GM19463 (cell line): Measurements from ENCODE around the gene RAD51B.
A peak's percentile ranks its signal among the peaks of the same experiment; 100 is the strongest.

Experiments
- ATAC-seq: cut with Tn5 transposase; IDR thresholded peaks from one replicate; pipeline ENCODE4 v1.9.1; 2021; ENCODE audit warnings: mild to moderate bottlenecking, moderate library complexity; ENCODE audit not compliant: unreplicated experiment

Gene RAD51B

DNA sequence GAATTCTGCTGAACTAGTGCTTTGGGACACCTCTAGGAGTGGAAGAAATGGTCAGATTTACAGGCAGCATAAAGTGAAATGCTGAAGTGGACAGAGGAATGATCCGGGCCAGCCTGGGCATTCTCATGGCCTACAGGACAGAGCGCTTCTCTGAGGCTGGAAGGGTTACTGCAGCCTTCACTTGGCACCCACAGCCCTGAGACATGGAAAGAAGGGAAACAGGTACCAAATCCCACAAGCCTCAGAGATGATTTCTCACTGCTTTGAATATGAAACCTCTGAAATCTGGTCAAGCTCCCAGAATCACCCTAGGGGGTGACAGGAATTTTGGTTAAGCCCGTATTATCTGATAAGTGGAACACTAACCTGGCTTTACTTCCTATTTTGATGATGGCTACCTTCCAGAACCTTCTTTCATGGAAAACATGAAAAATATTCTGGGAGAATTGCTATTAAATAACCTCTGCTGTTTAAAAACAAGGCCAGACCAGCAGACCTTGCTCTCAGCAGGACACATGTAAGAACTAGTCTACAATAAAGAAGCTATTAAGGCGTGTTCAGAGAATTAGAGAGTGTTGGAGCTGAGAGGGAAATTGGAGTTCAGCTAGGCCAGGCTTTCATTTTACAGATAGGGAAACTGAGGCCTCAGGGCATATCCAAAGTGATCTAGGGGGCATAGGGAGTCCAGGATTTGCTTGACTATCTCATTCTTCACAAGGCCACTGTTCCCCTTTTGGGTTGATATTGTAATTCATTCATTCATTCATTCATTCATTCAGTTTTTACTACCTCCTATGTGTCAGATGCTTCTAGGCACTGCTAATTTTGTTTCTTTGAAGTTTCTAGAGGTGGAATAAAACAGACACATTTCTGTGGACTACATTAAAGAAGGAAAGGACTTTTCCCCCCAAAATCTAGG lies 691.8 kb downstream of the RAD51B start:
- no peak for ATAC-seq

DNA sequence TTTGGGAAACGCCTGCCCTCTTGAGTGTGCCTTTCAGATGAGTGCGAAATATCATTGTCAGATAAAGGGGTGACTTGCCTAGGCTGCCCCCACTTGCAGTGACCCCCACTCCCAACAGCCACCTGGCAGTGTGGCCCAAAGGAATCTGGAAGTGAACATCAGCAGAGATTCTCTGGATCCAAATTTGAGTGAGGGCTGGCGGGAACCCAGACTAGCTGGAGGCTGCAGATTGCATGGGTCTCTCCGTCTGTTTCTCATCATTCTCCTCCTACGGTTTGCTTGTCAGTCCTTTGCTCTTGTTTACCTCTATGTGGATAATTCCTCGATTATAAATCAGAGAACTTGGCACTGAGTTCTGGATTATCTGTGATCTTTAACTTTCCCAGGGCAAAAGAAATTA lies 692.5 kb downstream of the RAD51B start:
- ATAC-seq = no peak

DNA sequence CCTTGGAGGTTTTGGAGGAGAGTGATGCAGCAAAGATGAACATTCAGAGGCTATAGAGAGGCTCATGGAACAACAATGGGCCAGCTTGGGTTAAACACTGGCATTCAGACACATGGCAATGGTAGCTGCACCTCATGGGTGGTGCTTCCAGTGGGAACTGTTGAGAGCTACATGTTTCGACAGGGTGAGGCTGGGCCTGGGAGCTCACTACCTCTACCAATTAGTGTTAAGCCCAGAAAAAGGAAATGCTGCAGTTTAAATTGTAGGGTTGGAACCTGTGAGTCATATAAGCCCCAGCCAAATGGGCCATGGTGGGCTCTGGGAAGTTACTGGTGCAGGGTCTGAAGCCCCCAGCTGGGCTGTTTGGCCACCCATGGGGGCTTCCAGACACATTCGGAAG lies 693.6 kb downstream of the RAD51B start:
- ATAC-seq = no peak

- ATAC-seq = peak; percentile 80
Measured at GRCh38 chr14:68513838-68514607, 694.4 kb downstream of the RAD51B start.

GRCh38 chr14:68514608-68515194 lies 695.1 kb downstream of the RAD51B start:
- ATAC-seq = no peak

GRCh38 chr14:68516342-68516741 lies 696.8 kb downstream of the RAD51B start:
- ATAC-seq = no peak

DNA sequence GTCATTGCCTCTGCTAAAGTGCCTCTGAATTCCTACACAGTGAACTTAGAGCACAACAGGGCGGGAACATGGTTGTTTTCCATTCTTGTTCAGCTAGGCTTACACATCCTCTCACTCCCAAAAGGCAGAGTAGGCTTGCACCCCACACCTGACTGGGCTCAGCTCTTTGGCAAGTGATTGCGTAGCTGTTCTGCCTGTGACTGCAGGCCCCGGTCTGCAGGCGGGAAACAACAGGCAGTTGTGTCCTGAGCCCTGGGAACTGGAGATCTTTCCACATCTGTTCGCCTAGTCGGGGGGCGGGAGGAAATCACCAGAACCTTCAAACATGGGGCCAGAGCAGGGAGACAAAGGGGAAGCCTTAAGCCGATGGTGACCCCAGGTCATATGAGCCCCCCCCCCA lies 698.6 kb downstream of the RAD51B start:
- ATAC-seq = no peak

DNA sequence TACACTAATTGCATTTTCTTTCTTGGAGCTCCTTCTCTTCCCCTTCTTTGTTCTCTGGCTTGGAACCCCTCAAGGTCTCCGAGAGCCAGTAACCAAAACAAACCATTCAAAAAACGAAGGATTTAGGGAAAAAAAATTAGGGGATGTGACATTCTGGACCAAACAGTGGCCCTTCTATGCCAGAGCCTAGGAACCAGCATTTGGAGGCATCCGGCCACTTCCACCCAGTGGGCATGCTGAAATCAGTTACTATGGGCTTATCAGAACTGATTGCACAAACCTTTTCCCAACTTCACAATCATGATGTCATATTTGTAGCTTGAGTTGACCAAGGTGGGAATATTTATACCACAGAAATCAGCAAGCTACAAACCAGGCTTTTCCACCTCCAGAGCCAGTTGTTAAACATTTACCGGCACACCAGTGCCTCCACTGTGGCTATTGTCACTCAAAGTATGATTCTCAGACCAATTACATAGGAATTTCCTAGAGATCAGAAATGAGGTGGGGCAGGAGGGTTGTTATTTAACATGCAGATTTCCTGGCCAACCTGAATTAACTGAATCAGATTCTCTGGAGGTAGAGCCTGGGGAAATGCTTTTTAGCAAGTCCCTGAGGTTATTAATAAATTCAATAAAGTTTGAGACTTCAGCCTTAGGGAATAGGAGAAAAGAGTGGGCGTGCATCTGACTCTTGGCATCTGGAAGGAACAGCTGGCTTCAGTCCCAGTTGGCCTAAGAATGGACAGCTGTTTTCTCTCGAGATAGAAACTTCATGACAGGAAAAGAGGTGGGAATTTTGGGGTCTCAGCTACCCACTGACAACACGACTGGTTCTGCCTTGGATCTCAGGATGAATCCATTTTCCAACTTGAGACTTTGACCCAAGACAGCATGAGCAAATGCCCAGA lies 699.4 kb downstream of the RAD51B start:
- no peak for ATAC-seq

DNA sequence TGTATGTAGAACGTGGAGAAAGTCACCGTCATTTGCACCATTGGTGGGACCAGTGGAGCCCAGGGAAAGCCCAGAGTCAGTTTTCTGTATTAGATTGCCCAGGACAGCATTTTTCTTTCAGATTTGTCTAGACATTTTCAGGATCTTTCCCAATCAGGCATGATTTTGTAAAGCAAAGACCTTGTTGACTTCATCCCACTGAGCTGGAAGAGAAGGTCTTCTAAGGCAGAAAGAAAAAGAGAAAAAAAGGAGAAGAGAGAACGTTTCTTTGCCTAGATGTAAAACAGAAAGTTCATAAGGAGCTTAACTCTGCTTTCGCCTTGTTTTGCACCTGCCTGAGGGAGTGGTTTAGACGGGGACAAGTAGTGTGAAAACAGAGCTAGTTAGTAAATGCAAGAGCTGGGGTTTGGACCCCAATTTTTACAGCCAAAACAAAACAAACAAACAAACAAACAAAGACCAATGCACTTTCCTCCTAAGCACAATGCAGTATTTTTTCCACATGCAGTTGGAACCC lies 700.1 kb downstream of the RAD51B start:
- peak; percentile 58 for ATAC-seq

DNA sequence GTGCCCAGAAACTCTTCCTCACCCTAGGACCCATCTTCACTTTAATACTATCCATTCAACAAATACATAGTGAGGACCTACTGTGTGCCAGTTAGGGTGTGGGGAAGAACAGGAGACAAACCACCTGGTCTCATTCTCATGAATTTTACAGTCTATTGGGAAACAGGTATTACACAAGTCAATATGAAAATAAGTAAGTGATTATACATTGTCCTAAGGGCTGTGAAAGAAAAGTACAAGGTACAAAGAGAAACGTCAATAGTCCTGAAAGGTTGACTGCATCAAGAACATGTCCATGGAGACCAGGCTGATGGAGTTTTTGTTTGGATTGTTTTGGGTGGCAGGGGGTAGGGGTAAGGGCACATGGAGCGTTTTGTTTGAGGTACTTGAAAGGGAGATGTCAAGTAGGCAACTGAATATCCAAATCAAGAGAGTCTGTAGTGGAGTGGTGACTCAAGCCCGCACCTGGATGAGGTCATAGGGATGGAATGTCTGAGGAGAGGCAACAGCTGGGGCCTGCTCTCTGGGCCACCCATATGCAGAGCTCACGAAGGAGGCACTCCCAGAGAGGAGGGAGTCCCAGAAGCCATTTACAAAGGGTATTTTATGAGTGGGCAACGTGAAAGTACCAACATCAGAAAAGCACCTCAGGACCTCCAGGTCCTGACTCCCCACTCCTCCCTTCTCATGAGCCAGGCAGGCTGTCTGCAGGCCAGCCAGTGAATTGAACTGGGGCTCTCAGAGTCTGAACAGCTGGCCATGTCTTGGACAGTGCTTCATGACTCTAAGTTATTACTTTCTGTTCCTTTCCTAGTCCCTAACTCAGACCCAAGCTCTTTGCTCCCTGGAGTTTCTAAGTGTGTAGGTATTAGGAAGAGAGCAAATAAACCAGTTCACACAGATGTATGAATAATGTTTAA lies 701.3 kb downstream of the RAD51B start:
- peak; percentile 40 for ATAC-seq

- ATAC-seq = no peak
Measured at GRCh38 chr14:68521557-68521901, 702.0 kb downstream of the RAD51B start.

DNA sequence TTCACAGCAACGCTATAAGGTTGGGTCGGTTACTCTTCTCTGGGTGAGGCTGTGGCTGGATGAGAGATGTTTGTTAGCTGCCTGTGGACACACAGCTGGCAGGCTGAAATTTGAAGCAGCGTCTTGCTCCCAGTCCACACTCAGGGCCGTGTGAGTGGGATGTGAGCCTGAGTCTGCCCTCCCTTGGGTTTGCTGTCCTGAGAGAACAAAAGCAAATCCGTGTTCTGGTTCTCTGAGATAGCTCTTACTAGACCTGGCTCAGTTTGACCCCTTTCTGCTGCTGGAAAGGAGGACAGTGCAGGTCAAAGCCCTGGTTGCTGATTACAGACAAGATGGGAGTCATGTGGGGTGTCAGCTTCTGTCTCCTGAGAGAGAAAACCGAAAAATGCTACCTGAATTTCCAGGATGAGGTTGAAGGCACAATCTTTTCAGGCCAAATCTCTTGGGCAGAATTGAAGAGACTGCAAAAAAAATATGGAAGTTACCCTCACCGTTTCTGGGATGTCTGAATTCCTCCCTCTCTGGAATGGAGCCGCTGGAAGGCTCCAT lies 702.5 kb downstream of the RAD51B start:
- ATAC-seq = no peak

GRCh38 chr14:68522510-68523325 lies 703.1 kb downstream of the RAD51B start:
- no peak for ATAC-seq

DNA sequence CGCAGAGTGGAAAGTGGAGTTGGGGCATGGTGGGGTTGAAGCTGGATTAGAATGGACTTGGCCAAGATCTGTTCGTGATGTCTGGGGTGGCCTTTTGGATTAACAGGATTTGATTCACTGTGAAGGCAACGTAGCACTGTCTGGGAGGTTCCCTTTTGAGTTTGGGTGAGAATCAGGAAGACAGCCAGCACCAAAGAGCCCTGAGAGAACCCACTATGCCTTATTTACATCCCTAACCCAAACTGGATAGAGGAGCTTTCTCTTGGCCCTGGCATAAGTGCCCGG lies 703.7 kb downstream of the RAD51B start:
- ATAC-seq = no peak

GRCh38 chr14:68523989-68524725 lies 704.6 kb downstream of the RAD51B start:
- no peak for ATAC-seq

DNA sequence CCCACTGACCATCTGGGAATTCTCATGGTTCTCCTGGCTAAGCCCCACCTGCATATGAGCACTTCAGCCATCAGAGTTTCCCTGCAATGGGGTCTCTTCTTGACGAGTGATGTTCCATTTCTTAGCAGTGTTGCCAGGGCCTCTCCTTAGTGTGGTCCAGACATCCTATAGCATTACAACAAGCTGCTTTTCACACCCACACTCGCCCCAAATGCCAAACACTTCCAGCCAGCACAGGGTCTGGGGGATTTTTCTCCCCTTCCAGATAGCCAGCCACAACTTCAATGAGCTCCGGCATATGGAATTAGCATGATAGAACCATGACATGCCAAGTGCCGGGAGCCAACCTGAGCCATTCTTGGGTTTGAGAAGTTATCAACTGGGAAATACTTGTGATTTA lies 705.9 kb downstream of the RAD51B start:
- no peak for ATAC-seq

GRCh38 chr14:68526512-68527091 lies 707.0 kb downstream of the RAD51B start:
- no peak for ATAC-seq
